Right lobe of liver (tissue), 6 donors: ENCODE data around the gene LPA. TPM values are rescaled to one million over a fixed set of nuclear protein-coding genes. Genes with fewer than 3 reads are reported as not detected.
"Not testable (repeated sequence)": the region's sequence is repeated elsewhere in the genome, so short reads cannot be mapped to it uniquely, and the experiment has no call there.

Source experiments
- ATAC-seq, 4 donors: fragments of 200-7000 bp; cut with Tn5 transposase; one replicate each; pipeline ENCODE4 v1.9.1; 2020; ENCODE audit warnings: mild to moderate bottlenecking in 4 of 4, moderate library complexity in 4 of 4
- DNase-seq, 3 donors: peaks; one replicate each; pipeline ENCODE4 v3.0.0-alpha.2; 2020
- H3K27ac ChIP-seq, 3 donors: fragments of 200-600 bp; one replicate each; pipeline ENCODE4 v1.8.0; 2022
- H3K27me3 ChIP-seq, 2 donors: fragments of 200-600 bp; one replicate each; pipeline ENCODE4 v1.8.0; 2022
- H3K36me3 ChIP-seq, 4 donors: fragments of 200-600 bp; sonication (generic) in 1 of 4; one replicate each; pipeline versions ENCODE4 v1.5.1 to v1.8.0; 2017 to 2022; ENCODE audit warnings: control low read depth in 1 of 4
- H3K4me1 ChIP-seq, 4 donors: fragments of 200-600 bp; sonication (generic) in 1 of 4; one replicate each; pipeline versions ENCODE4 v1.5.1 to v1.8.0; 2017 to 2022; ENCODE audit warnings: control low read depth in 1 of 4
- H3K4me3 ChIP-seq, 3 donors: fragments of 200-600 bp; one replicate each; pipeline ENCODE4 v1.8.0; 2022
- H3K9me3 ChIP-seq, 4 donors: fragments of 200-600 bp; sonication (generic) in 1 of 4; one replicate each; pipeline versions ENCODE4 v1.5.1 to v1.8.0; 2017 to 2022; ENCODE audit warnings: control low read depth in 1 of 4
- CTCF ChIP-seq, 4 donors: fragments of 200-600 bp in 3 of 4; fragments of 450-650 bp in 1 of 4; IDR thresholded peaks; one replicate each; pipeline versions ENCODE4 v1.5.1 to v1.8.0; 2016 to 2022; ENCODE audit warnings: antibody characterized with exemption in 4 of 4, mild to moderate bottlenecking in 2 of 4
- POLR2A ChIP-seq: fragments of 450-650 bp; IDR thresholded peaks from one replicate; pipeline ENCODE4 v1.6.1; 2017; ENCODE audit warnings: antibody characterized with exemption, mild to moderate bottlenecking
- WGBS: methylation state at CpG from one replicate; pipeline ENCODE4 v1.1.6; 2018; ENCODE audit warnings: low coverage, low lambda C conversion rate; ENCODE audit not compliant: insufficient coverage; ENCODE audit errors: missing lambda C conversion rate; 5-methylcytosine and 5-hydroxymethylcytosine counted together
- intact Hi-C, 2 donors: fragments of 100-400 bp; cut with DNase I; formaldehyde crosslinking; loops; one replicate each; pipeline versions ENCODE4 v1.11.2 to v1.14.1; 2022
- total RNA-seq, 6 experiments: library from RNA; depleted of rRNA in 2 of 6; stranded (reverse); fragments of >200 nt in 2 of 6; fragmentation: NEBNext Ultra II Directional in 3 of 6; extraction: Animal tissue kit (Norgen Biotek cat#: 25700) in 3 of 6; gene quantifications; one replicate each; pipeline versions ENCODE4 v1.1.0 to v1.2.4, GENCODE V29; 2016 to 2023
- donor health status: DM: no; HTN: yes; CAD: no.
- donor health status: DM: no; HTN: no; CAD: no.
- donor health status: DM: no; HTN: no; CAD: no.
- donor health status: DM: no; HTN: yes; CAD: no.
- donor health status: DM: no; HTN: yes; CAD: no.

LPA gene
- total RNA-seq, 6 experiments from 2014 or later: 13.5 to 442 (median 184) TPM

- Histone ChIP-seq H3K9me3 (no peaks in the 10 kb centered on the region), H3K4me1 (no peaks in the 10 kb centered on the region), H3K27ac (no peak overlapping the region), H3K36me3 (peaks cover 0 to 66% (median 8%) of the 10 kb centered on the region in 4 donors), H3K27me3 (no peaks in the 10 kb centered on the region), H3K4me3 (no peak overlapping the region)
- intact Hi-C loops: no loop called here
- no peak for TF ChIP-seq POLR2A
- no peak for TF ChIP-seq CTCF (IDR thresholded peaks at IDR 0.05)
- no peak for ATAC-seq
- no peak for DNase-seq
Measured at GRCh38 chr6:160583794-160584193, 80.3 kb downstream of the LPA start.

- no peak for ATAC-seq
- 60% methylated on average over 1 of the region's 1 CpG for WGBS
- Histone ChIP-seq H3K4me1 (no peaks in the 10 kb centered on the region), H3K36me3 (peaks cover 0 to 68% (median 6%) of the 10 kb centered on the region in 4 donors), H3K4me3 (no peak overlapping the region), H3K27me3 (no peaks in the 10 kb centered on the region), H3K9me3 (no peaks in the 10 kb centered on the region), H3K27ac (no peak overlapping the region)
- intact Hi-C loops: no loop called here
- DNase-seq: no peak
- TF ChIP-seq CTCF (IDR thresholded peaks at IDR 0.05) (no peak), POLR2A (no peak)
Measured at GRCh38 chr6:160581406-160581805, 82.7 kb downstream of the LPA start.

GRCh38 chr6:160578515-160578914 lies 85.6 kb downstream of the LPA start:
- intact Hi-C loops, H3K27me3 ChIP-seq, H3K4me1 ChIP-seq, DNase-seq, ATAC-seq, H3K27ac ChIP-seq, H3K9me3 ChIP-seq, H3K4me3 ChIP-seq: not testable (repeated sequence)
- H3K36me3 ChIP-seq: peaks cover 0 to 66% (median 6%) of the 10 kb centered on the region in 4 donors
- WGBS: 62% methylated on average over 2 of the region's 5 CpGs

GRCh38 chr6:160573943-160574342 lies 90.1 kb downstream of the LPA start:
- peaks cover 0 to 51% (median 6%) of the 10 kb centered on the region in 4 donors for H3K36me3 ChIP-seq
- no peak for TF ChIP-seq POLR2A
- no peak for TF ChIP-seq CTCF (IDR thresholded peaks at IDR 0.05)
- intact Hi-C loops: no loop called here
- no peak for ATAC-seq
- H3K27ac ChIP-seq: no peak overlapping the region
- no peak overlapping the region for H3K4me3 ChIP-seq
- H3K27me3 ChIP-seq: no peaks in the 10 kb centered on the region
- H3K4me1 ChIP-seq: no peaks in the 10 kb centered on the region
- no peak for DNase-seq
- no CpG with 5 or more reads among the region's 4 CpGs for WGBS
- no peaks in the 10 kb centered on the region for H3K9me3 ChIP-seq

GRCh38 chr6:160571201-160571600 lies 92.9 kb downstream of the LPA start:
- H3K4me1 ChIP-seq, DNase-seq, intact Hi-C loops, H3K4me3 ChIP-seq, H3K27ac ChIP-seq, H3K27me3 ChIP-seq, H3K9me3 ChIP-seq, ATAC-seq: not testable (repeated sequence)
- peaks cover 0 to 27% (median 3%) of the 10 kb centered on the region in 4 donors for H3K36me3 ChIP-seq

- WGBS: 87% methylated on average over 5 of the region's 6 CpGs
- no peaks in the 10 kb centered on the region for H3K9me3 ChIP-seq
- no peaks in the 10 kb centered on the region for H3K27me3 ChIP-seq
- intact Hi-C loops: no loop called here
- H3K36me3 ChIP-seq: peaks cover 0 to 87% (median 4%) of the 10 kb centered on the region in 4 donors
- no peak overlapping the region for H3K27ac ChIP-seq
- no peak overlapping the region for H3K4me3 ChIP-seq
- no peak for TF ChIP-seq CTCF (IDR thresholded peaks at IDR 0.05)
- no peak for TF ChIP-seq POLR2A
- ATAC-seq (no peak), DNase-seq (no peak)
- H3K4me1 ChIP-seq: no peaks in the 10 kb centered on the region
Measured at GRCh38 chr6:160544802-160545201, 119.3 kb downstream of the LPA start.
